Bone marrow (tissue), 2 donors: ENCODE measurements around the gene BICC1.

Experiments used
- DNase-seq, 2 donors: peaks; one replicate each; lab custom pipeline; 2025; lab: John Stamatoyannopoulos, UW

The BICC1 gene

GRCh38 chr10:58516119-58516518 lies 3.4 kb downstream of the BICC1 start:
- no peak for DNase-seq

GRCh38 chr10:58516671-58517070 lies 4.0 kb downstream of the BICC1 start:
- DNase-seq: no peak

- no peak for DNase-seq
These were observed 4.4 kb downstream of the BICC1 start for GRCh38 chr10:58517081-58517480.

GRCh38 chr10:58517491-58518355 lies 5.1 kb downstream of the BICC1 start:
- DNase-seq: no peak

- no peak for DNase-seq
These were observed 6.1 kb downstream of the BICC1 start for GRCh38 chr10:58518775-58519174.

GRCh38 chr10:58529077-58529728 lies 16.5 kb downstream of the BICC1 start:
- no peak for DNase-seq

GRCh38 chr10:58531084-58531695 lies 18.5 kb downstream of the BICC1 start:
- peak; percentile 14 to 51 for DNase-seq

GRCh38 chr10:58535311-58535710 lies 22.6 kb downstream of the BICC1 start:
- DNase-seq: no peak

- peak in 1 of 2 donors; percentile 0 for DNase-seq
These were observed 30.5 kb downstream of the BICC1 start for GRCh38 chr10:58543141-58543540.

GRCh38 chr10:58544135-58544534 lies 31.5 kb downstream of the BICC1 start:
- no peak for DNase-seq

GRCh38 chr10:58545427-58545826 lies 32.8 kb downstream of the BICC1 start:
- DNase-seq: no peak

GRCh38 chr10:58546137-58546536 lies 33.5 kb downstream of the BICC1 start:
- DNase-seq: no peak

GRCh38 chr10:58546722-58547445 lies 34.2 kb downstream of the BICC1 start:
- DNase-seq: no peak

GRCh38 chr10:58547963-58548362 lies 35.3 kb downstream of the BICC1 start:
- DNase-seq: no peak

GRCh38 chr10:58554316-58554715 lies 41.6 kb downstream of the BICC1 start:
- no peak for DNase-seq

- DNase-seq: no peak
These were observed 42.7 kb downstream of the BICC1 start for GRCh38 chr10:58555170-58555929.

- DNase-seq: no peak
These were observed 43.2 kb downstream of the BICC1 start for GRCh38 chr10:58555930-58556311.

- no peak for DNase-seq
These were observed 44.0 kb downstream of the BICC1 start for GRCh38 chr10:58556516-58557165.

GRCh38 chr10:58557714-58558113 lies 45.0 kb downstream of the BICC1 start:
- no peak for DNase-seq

- DNase-seq: no peak
These were observed 47.4 kb downstream of the BICC1 start for GRCh38 chr10:58560068-58560467.

GRCh38 chr10:58565271-58565670 lies 52.6 kb downstream of the BICC1 start:
- DNase-seq: no peak
